Activated CD4-positive, alpha-beta T cell treated with anti-CD3 and anti-CD28 coated beads, Interleukin-10, Interleukin-2, amounts not matched to agents 100 ng/mL and 50 ng/mL, durations not matched to agents 16 hours and 8 hours (primary cell): ENCODE results near the gene GDI2.

ENCODE experiments used
- DNase-seq: peaks from one replicate; pipeline ENCODE4 v3.0.0-alpha.2; 2020

The GDI2 gene

DNA sequence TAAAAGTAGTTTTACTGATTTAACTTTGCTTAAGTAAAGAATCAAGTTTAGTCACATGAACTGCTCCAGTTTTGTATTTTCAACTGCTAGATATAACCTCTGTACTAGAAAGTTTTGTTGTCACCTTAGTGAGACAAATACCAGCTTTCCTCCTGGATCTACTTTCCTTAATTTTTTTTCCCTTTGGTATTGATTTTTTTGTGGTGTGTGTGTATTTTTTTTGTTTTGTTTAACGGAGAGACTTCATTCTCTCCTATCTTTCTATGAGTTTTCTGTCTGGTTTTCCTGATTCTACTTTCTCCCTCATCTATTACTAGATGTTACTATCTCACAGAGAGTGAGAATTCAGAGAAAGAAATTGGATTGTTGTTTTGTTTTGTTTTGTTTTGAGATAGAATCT, 76.6 kb downstream of the GDI2 start:
- no peak for DNase-seq

DNA sequence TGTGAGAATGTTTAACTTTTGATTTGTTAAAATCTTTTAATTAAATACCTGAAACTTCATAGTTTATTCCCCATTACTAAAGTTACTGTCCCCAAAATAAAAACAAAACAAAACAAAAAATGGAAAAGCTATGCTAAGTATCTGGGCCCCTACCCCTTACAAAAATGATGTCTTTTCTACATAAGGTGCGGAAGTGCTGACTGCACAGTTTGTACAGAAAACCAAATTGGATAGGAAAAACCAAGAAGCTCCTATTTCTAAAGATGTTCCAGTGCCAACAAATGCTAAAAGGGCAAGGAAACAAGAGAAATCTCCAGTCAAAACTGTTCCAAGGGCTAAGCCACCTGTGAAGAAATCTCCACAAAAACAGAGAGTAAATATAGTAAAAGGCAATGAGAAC, 78.1 kb downstream of the GDI2 start:
- DNase-seq: no peak

DNA sequence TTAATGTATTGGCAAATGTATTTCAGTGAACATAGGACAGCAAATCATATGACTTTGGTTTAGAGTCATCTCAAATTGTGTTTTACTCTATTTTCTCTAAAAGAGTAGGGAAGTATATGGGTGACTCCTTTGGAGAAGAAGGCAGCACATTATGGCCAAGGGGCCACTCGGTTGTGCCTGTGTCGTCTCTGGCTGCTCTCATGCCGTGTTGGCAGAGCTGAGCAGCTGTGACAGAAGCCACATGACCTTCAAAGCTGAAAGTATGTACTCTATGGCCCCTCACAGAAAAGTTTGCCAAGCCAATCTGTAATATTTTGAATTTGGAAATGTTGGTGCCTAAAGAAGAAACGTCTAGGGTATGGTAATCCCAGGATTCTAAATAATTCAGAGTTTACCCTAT, 81.1 kb downstream of the GDI2 start:
- DNase-seq: no peak

DNA sequence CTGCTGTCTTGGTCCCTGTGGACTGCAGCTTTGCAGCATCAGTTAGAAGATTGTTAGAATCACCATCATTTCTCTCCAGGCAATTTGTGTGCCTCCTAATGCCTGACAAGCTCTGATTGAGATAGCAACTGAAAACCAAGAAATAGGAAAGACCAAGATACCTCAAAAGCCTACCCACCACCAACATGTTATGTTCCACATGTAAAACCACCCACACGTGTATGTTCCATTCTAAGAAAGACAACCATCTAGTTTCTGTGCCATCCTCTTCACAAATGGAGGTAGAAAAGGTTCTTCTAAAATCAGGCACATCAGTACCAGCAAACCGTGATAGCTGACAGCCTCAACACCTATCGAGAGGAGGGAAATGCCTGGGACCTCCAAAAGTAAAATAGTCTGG, 81.7 kb downstream of the GDI2 start:
- DNase-seq: peak; percentile 53

DNA sequence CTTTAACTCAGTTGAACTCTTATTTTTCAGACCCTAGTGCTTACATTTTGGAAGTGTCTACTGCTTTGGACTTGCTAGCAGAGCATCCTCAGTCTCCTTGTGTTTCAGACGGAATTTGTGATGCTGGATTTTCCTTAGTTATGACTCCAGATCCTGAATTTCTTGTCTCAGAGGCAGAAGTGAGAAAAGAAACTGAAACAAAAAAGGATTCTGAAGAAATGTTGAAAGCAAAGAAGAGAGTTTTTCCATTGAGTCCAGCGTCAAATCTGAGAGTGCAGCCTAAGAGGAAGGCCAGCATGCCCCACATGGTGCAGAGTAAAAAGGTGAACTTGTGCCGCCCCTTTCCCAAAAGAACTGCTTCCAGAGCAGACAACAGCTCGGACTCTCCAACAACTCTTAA, 82.5 kb downstream of the GDI2 start:
- no peak for DNase-seq

DNA sequence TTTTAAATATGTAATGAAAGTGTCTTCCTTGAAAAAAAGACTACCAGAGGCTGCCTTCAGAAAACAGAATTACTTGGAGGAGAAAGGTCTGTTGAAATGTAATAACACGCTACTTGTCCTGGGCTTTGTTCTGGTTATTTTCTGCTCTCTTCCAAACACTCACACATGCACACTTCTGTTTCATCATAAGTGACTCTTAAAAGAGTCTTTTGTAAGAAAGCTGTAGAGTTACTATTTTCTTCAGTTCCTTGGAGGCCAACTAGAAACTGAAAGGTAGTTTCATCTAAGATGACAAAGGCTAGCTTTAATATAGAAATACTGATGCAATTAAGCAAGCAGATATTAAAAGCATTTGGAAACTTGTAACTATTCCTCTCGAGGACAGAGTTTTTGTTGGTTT, 89.5 kb downstream of the GDI2 start:
- DNase-seq: no peak

DNA sequence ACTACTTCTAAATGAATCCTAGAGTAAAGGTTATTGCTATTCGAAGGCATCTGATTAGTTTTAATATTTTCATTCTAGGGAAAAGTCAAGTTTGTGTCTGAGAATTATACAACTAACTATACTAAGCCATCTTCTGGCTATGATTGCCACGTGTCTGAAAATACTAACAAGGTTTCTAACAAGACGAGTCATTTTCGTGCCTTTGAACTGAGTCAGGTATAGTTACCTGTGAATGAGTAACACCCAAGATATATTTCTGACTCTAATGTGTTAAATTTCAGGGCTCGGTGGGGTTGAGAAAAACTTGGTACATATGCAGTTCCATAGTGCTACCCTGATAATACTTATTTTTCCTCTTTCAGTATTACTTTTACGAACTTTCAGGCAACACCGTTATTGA, 93.1 kb downstream of the GDI2 start:
- DNase-seq: no peak

DNA sequence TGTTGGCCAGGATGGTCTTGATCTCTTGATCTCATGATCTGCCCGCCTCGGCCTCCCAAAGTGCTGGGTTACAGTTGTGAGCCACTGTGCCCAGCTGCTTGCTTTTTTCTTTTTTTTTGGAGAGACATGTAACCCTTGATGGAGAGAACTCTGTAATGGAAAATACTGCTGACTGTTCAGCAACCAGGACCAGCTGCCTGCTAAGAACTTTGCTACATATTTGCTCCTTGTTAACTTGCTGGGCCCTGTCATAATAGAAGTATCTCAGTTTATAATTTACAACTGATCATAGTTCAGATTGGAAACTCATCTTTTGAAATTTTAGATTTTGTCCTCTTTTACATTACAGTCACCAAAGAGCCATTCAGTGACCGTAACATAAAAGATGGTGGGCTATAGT, 93.7 kb downstream of the GDI2 start:
- DNase-seq: no peak
